ENCODE results near the gene CCR5AS.

The CCR5AS gene

GRCh38 chr3:46335541-46335940 is 71.3 kb downstream of the CCR5AS start:
- Histone ChIP-seq H2AK5ac (ENCODE audit: insufficient read length, low read length) (no peak overlapping the region), H2BK5ac (ENCODE audit: insufficient read length, low read length) (no peak overlapping the region), H3K27ac (ENCODE audit: insufficient read length, low read depth, low read length) (no peak overlapping the region), H2BK20ac (ENCODE audit: low read depth, low read length, poor library complexity, severe bottlenecking) (no peak overlapping the region), H4K20me1 (ENCODE audit: control insufficient read depth, insufficient read depth, insufficient read length) (no peaks in the 10 kb centered on the region), H4K91ac (ENCODE audit: insufficient read length, low read depth, low read length) (no peak overlapping the region), H3K23ac (ENCODE audit: insufficient read length, low read depth, low read length) (no peak overlapping the region), H2BK120ac (ENCODE audit: low read depth, low read length, poor library complexity, severe bottlenecking) (no peak overlapping the region), H3K56ac (ENCODE audit: insufficient read length, low read depth, low read length) (no peak overlapping the region), H3K79me2 (ENCODE audit: insufficient read depth, low read length) (no peaks in the 10 kb centered on the region), H3K9ac (ENCODE audit: extremely low read depth, insufficient read length, low read length) (no peak overlapping the region), H3K79me1 (ENCODE audit: insufficient read depth, low read depth, low read length, poor library complexity, severe bottlenecking) (no peaks in the 10 kb centered on the region), H3K9me3 (ENCODE audit: control insufficient read depth, low read depth, low read length) (peaks cover 11% of the 10 kb centered on the region), H3K14ac (ENCODE audit: insufficient read depth, low read length) (no peak overlapping the region), H3K23me2 (ENCODE audit: insufficient read length, low read depth, low read length, poor library complexity, severe bottlenecking) (no peaks in the 10 kb centered on the region), H3K27me3 (ENCODE audit: insufficient read depth, low read length) (no peaks in the 10 kb centered on the region), H3K4me2 (ENCODE audit: insufficient read depth, insufficient read length, low read length) (no peak overlapping the region), H4K8ac (replicated peaks; ENCODE audit: insufficient read length, low read depth, low read length) (no peak overlapping the region), H2AFZ (ENCODE audit: low read length) (no peak overlapping the region), H2BK12ac (ENCODE audit: insufficient read length, low read depth, low read length) (no peak overlapping the region), H2BK15ac (ENCODE audit: low read depth, low read length) (no peak overlapping the region), H3K4me1 (ENCODE audit: insufficient read depth, low read length) (no peaks in the 10 kb centered on the region), H4K5ac (ENCODE audit: insufficient read length, low read depth, low read length) (no peak overlapping the region), H3K18ac (ENCODE audit: insufficient read length, low read depth, low read length) (no peak overlapping the region), H3T11ph (ENCODE audit: low read length) (no peak overlapping the region), H3K4ac (ENCODE audit: low read depth, low read length) (no peak overlapping the region)
- Mint-ChIP-seq H3K4me1 (no peaks in the 10 kb centered on the region), H3K4me3 (no peak overlapping the region), H3K9me3 (peaks cover 24 to 48% of the 10 kb centered on the region in 2 experiments), H3K36me3 (ENCODE audit: insufficient read depth in 1 of 3, low read depth in 3 of 3) (peaks cover 6 to 14% (median 9%) of the 10 kb centered on the region in 3 experiments; a peak in 6 of 7 replicates), H3K27me3 (ENCODE audit: low read depth) (peaks cover 6% of the 10 kb centered on the region; the same call in 1 of the 2 replicates), H3K27ac (no peak overlapping the region)
- no CpG with 5 or more reads among the region's 3 CpGs for WGBS (ENCODE audit: extremely low coverage, insufficient read length, low lambda C conversion rate)
- TF ChIP-seq CTCF (conservative IDR thresholded peaks at IDR 0.05) = no peak
- no peak for DNase-seq
